ENCODE results near the gene ZNF211. TPM values are rescaled to one million over a fixed set of nuclear protein-coding genes. Genes with fewer than 3 reads are reported as not detected.
A peak's percentile ranks its signal among the peaks of the same experiment; 100 is the strongest.

The ZNF211 gene
- polyA plus RNA-seq (2013, experiment 1 of 2; ENCODE audit: insufficient read length), result 6.3 TPM
- 6.0 TPM for polyA plus RNA-seq (2013, experiment 2 of 2; ENCODE audit: insufficient read length)

DNA sequence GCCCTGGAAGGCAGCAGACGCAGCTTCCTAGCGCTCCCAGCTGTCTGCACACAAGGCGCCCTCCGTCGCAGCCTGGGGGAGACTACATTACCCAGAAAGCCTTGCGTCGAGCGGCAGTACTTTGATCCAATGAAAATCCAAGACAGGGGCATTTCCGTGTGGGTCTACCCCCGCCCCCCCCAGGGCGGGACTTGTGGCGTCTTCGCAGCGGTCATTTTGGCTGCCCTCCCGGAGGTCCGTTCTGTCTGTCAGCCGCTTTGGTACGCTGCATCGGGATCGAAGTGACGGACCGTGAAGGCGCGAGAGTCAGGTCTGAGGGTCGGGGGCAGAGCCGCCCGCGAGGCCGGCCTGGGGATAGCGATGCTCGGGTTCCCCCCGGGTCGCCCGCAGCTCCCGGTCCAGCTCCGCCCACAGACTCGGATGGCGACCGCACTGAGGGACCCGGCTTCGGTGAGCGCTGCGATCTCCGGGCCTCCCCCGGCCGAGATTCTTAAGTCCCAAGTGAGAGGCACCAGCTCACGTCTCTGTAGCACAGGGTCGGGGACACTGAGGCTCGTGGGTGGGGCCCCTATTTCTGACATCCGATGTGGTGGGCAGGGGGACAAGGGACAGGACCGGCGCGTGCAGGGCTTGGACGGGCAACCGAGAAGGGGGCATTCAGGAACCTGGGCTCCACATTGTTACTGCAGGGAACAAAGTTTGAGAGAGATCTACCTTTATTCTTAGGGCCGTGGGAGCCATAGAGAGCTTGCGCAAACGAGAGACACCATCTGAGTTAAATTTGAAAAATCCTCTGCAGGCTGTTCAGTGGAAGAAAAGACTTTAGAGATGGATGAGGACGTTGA is at the start of gene ZNF211:
ZNF211 (plus strand) TSS at position 182 of the 845 bp plus-strand sequence; CDS start at position 361, 179 bp downstream.
- peak; percentile 96 for DNase-seq

DNA sequence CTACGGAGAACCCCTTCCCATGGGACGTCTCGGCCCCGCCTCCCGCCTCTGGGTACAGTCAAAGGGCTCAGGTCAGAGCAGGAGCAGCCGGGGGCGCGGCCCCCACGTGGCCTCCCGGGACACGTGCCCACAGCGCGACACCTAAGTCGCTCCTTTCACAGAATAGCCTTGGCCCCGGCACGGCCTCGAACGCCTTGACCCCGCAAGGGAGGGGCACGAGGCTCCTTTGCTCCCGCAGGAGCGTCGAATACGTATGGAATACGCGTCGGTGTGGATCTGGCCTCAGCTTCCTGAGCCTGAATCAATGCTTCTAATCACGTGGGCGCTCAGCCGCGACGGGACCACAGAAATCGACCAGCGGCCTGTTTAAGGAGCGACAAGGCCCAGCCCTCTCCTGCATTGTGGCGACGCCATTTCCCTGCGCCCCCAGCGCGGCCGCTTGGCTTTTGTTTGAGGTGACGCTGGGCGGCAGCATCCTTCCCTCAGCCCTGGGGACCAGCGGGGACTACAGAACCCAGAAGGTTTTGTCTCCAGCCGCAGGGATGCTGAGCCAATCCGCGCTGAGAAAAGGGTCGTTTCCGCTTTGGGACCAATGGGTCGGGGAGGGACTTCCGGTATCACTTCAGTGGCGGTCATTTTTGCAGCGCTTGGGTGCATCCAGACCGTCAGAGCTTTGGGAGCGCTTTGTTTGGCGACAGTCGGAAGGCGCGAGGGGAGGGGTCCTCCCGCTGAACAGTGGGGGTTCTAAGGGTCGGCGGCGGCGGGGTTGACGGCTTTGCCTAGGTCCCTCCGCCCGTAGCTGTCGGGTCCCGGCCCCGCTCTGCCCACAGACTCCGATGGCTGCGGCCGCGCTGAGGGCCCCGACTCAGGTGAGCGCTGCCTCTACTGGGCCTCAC is 49.2 kb upstream of the ZNF211 start, which contains the start of gene ZIK1:
ZIK1 (plus strand) TSS at position 625 of the 896 bp plus-strand sequence; CDS start at position 837, 212 bp downstream.
- peak; percentile 97 for DNase-seq

GRCh38 chr19:57587529-57587928 is 45.4 kb upstream of the ZNF211 start:
- peak; percentile 57 for DNase-seq

- DNase-seq, result no peak
These were observed 33.6 kb upstream of the ZNF211 start for GRCh38 chr19:57599377-57599760.

DNA sequence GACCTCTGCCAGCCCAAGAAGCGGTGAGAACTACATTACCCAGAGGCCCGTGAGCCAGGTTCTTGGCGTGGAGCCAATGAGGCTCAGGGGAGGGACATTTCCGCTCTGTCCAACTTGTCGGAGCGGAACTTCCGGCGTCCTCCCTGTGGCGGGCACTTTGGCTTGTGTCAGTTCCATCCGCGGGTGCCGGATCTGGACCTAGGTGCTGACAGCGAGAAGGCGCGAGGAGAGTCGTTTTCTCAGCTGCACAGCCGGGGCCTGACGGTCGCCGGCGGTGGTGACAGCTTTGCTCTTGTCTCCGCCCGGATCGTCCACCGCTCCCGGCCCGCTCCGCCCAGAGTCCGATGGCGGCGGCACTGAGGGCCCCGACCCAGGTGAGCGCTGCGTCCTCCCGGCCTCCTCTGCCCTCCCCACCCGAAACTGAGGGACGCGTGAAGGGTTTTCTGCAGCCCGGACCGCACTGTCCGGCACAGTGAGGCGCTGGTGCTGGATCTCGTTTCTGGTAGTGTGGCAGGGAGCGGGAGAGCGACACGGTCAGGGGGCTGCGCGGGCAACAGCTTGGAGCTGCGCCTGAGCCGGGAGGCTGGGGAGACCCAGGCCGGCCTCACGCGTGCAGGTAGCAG is 33.1 kb upstream of the ZNF211 start, which contains the start of gene ZNF530:
ZNF530 (plus strand) TSS at position 125 of the 623 bp plus-strand sequence. CDS start 4,461 bp downstream, outside the sequence.
- DNase-seq, result peak; percentile 95

- DNase-seq, result no peak
These were observed 26.0 kb upstream of the ZNF211 start for GRCh38 chr19:57606931-57607330.

DNA sequence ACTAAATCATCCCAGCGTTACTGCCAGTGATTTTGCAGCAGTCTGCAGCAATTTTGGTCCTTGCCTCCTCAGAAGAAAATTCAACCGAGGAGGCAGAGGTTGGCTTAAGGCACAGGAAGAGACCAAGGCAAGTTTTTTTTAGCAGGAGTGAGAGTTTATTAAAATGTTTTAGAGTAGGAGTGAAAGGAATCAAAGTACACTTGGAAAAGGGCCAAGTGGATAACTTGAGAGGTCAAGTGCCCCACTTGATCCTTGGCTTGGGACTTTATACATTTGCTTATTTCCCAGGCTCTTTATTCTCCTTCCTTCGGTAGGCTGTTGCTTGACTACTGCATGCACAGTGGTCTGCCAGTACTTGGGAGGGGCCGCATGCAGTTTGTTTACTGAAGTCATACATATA is 21.9 kb upstream of the ZNF211 start:
- no peak for DNase-seq

- DNase-seq, result peak; percentile 93
These were observed 18.8 kb upstream of the ZNF211 start, which contains the start of gene ZNF134 for GRCh38 chr19:57613941-57614743. Gene ZNF134 (plus strand): TSS chr19:57614242. CDS start chr19:57619469, 5,227 bp downstream.

DNA sequence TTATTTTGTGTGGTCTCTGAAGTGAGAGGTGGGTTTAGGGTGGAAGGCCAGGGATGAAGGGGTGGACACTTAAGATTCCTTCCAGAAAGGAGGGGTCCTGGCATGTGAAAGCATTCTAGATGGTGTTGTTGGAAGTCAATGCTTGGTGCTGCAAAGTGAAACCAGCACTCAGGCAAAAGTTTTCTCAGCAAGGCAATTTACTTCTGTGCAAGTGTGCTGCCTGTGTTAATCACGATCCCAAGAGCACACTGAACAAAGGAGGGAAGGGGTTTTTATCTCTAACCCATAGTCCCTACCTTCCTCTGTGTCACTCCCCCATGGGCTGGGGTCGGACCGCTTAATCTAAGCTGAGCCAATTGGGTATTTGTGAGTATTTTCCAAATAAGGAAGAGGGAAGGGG is 17.6 kb upstream of the ZNF211 start:
- DNase-seq, result no peak

DNA sequence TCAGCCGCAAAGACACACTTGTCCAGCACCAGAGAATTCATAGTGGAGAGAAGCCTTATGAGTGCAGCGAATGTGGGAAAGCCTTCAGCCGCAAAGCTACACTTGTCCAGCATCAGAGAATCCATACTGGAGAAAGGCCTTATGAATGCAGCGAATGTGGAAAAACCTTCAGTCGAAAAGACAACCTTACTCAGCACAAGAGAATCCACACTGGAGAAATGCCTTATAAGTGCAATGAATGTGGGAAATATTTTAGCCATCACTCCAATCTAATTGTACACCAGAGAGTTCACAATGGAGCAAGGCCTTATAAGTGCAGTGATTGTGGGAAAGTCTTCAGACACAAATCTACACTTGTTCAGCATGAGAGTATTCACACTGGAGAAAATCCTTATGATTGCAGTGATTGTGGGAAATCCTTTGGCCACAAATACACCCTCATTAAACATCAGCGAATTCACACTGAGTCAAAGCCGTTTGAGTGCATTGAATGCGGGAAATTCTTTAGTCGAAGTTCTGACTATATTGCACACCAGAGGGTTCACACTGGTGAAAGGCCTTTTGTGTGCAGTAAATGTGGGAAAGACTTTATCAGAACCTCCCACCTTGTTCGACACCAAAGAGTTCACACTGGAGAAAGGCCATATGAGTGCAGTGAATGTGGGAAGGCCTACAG is 12.2 kb upstream of the ZNF211 start:
- DNase-seq, result peak; percentile 8

DNA sequence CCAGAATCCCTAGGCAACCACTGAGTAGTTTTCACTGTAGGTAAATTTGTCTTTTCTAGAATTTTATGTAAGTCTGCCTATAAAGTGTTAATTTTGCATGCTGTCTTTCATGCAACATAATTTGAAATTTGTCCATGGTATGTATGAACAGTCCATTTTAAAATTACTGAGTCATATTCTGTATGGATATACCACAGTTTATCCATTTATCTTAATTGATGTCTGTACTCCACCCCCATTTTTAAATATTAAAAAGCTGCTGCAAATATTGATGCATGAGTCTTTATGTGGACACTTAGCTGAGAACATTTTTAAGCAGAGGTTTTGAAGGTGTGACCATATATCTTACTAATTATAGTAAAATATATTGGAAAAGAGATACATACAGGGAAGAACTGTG is 9.9 kb upstream of the ZNF211 start:
- DNase-seq, result no peak

GRCh38 chr19:57633832-57634131 is 814 bp downstream of the ZNF211 start:
- no peak for DNase-seq

DNA sequence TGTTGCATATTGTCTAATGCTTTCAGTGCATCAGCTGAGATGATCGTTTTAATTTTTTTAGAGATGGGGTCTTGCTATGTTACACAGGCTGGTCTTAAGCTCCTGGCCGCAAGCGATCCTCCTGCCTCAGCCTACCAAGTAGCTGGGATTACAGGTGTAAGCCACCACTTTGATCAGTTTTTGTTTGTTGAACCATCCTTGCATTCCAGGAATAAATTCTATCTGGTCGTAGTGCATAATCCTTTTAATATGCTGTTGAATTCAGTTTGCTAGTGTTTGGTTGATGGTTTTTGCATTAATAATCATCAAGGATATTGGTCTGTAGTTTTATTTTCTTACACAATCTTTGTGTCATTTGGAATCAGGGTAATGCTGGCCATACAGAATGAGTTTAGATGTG is 4.4 kb downstream of the ZNF211 start:
- no peak for DNase-seq

DNA sequence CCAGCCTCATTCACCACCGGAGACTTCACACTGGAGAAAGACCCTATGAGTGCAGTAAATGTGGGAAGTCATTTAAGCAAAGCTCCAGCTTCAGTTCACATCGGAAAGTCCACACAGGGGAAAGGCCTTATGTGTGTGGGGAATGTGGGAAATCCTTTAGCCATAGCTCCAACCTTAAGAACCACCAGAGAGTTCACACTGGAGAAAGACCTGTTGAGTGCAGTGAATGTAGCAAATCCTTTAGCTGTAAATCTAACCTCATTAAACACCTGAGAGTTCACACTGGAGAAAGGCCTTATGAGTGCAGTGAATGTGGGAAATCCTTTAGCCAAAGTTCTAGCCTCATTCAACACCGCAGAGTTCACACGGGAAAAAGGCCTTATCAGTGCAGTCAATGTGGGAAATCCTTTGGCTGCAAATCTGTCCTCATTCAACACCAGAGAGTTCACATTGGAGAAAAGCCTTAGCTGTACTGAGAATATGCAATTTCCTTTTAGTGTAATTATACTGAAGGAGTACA is 8.8 kb downstream of the ZNF211 start:
- no peak for DNase-seq

GRCh38 chr19:57642396-57643046 is 9.6 kb downstream of the ZNF211 start:
- no peak for DNase-seq

DNA sequence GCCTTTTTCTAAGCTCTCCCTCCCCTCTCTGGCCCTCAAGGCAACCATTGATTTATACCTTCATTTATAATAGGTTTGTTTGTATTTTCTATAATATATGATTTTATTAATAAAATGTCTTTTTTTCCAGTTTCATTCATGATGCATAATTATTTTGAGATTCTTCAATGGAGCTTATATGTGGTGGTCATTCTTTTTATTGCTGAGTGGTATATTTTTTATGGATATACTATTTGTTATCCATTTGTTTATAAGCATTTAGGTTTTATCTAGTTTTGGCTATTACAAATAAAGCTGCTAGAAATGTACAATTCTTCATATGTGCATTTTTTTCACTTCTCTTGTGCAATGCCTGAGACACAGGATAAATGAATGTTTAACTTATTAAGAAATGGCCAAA is 10.8 kb downstream of the ZNF211 start:
- DNase-seq, result no peak

GRCh38 chr19:57648331-57649003 is 15.5 kb downstream of the ZNF211 start:
- no peak for DNase-seq

DNA sequence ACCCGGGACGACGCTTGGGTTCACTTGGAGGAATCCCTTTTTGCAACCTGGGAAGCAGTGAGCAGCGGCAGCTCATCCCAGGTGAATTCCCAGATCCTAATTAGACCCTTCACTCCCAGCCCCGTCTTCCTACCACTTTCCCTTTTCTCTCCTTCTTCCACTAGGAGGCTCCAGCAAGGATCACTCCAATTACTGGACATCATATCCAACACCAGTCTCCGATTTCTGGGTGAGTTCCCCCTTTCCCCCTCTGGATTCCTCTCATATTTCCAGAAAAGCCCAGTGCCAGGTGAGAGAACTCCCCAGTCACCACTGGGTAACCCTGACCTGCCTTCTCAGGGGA is 18.7 kb downstream of the ZNF211 start:
- no peak for DNase-seq

DNA sequence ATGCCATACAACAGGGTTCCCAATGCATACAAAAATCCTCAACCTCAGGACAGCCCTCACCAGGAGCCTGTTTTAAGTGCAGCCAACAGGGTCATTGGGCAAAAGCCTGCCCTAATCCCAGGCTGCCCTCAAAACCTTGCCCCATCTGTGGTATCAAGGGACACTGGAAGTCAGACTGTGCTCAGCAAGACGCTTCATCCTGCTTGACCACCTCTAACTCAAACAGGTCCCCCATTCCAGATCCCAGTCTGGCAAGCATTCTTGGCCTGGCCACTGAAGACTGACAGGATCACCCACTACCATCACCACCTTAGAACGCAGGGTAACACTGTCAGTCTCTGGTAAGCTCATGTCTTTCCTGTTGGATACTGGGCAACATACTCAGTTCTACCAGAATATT is 20.7 kb downstream of the ZNF211 start:
- no peak for DNase-seq

DNA sequence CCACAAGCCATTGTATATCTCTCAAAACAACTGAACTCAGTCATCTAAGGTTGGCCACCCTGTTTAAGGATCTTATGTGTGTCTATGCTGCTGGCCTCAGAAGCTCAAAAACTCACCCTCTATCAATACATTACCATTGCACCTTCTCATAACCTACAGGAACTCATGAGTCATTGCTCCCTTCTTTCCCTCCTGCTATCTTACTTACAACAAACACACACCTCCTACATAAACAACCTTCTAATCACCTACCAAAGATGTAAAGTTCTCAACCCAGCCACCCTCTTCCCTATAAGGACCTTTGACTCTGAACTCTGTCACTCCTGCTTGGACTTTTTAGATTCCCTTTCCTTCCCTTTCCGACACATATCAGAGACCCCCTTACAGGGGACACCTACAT is 22.5 kb downstream of the ZNF211 start:
- DNase-seq, result no peak

Data from fibroblast of skin of back (primary cell).